AG09319 (cell line): ENCODE measurements around the gene SPATA16.

Source experiments
- DNase-seq: peaks from one replicate; pipeline ENCODE4 v3.0.0-alpha.2; 2010; ENCODE audit warnings: low read depth; ENCODE audit errors: extremely low read depth
- TF ChIP-seq, protein P1 (sequence below): IDR thresholded peaks from 2 replicates; pipeline ENCODE4 v1.5.1; 2011; ENCODE audit warnings: low read depth, mild to moderate bottlenecking, inconsistent platforms, low read length, moderate library complexity

SPATA16 gene

DNA sequence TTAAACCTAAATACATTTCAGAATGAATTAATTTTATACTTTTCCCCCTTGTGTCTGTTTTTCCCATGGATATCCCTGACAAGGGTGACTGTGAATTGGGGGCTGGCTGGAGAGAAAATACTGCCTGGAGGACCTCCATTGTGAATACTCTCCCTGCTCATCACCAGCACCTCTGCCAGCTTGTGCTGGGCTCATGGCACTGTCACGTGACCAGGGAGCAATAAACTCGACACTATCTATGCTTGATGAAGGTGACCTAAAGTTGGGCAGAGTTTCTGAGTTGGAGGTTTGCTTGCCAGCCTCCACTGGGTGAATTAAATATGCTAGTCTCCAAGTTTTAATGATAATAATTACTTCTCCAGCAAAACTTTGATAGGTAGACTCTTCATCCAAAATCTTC is 189.5 kb downstream of the SPATA16 start:
- TF ChIP-seq, protein P1, sequence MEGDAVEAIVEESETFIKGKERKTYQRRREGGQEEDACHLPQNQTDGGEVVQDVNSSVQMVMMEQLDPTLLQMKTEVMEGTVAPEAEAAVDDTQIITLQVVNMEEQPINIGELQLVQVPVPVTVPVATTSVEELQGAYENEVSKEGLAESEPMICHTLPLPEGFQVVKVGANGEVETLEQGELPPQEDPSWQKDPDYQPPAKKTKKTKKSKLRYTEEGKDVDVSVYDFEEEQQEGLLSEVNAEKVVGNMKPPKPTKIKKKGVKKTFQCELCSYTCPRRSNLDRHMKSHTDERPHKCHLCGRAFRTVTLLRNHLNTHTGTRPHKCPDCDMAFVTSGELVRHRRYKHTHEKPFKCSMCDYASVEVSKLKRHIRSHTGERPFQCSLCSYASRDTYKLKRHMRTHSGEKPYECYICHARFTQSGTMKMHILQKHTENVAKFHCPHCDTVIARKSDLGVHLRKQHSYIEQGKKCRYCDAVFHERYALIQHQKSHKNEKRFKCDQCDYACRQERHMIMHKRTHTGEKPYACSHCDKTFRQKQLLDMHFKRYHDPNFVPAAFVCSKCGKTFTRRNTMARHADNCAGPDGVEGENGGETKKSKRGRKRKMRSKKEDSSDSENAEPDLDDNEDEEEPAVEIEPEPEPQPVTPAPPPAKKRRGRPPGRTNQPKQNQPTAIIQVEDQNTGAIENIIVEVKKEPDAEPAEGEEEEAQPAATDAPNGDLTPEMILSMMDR = no peak
- no peak for DNase-seq

DNA sequence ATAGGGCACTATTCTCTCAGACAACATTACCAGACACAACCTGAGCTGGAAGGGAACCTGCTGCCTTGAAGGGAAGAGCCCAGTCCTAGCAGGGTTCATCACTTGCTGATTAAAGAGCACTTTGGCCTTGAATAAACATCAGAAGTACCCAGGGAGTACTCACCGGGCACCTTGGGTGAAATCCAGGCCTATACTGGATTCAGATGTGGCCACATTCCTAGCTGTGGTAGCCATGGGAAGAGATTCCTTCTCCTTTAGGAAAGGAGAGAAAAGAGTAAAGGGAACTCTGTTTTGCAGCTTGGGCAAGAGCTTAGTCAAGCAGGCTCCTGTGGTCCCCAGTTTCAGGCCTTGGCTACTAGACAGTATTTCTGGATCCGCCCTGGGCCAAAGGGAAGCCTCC is 195.0 kb downstream of the SPATA16 start:
- DNase-seq = no peak

DNA sequence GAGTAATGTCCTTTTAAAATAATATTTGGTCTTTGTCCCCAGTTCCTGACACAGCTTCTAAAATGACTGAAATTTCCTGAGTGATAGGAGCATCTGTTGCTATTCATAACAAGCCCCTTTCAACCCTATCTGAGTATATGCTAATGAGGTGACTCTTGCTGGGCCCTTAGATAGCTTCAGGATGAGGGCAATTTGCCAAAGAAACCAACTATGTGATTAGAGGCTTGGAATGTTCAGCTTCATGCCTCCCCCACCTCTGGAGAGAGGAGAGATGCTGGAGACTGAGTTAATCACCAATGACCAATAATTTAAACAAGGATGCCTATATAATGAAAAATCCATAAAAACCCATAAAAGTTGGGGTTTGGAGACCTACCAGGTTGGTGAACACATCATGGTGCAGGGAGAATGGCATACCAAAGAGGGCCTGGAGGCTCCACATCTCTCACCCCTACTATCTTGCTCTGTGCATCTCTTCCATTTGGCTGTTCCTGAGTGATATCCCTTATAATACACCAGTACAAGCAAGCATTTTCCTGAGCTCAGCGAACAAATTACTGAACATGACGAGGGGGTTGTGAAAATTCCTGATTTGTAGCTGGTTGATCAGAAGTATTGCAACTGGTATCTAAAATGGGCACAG is 201.3 kb downstream of the SPATA16 start:
- no peak for DNase-seq
- TF ChIP-seq, protein P1 = no peak

More for the DNA sequence above, 195.0 kb downstream of the SPATA16 start:
- TF ChIP-seq, protein P1 = no peak

DNA sequence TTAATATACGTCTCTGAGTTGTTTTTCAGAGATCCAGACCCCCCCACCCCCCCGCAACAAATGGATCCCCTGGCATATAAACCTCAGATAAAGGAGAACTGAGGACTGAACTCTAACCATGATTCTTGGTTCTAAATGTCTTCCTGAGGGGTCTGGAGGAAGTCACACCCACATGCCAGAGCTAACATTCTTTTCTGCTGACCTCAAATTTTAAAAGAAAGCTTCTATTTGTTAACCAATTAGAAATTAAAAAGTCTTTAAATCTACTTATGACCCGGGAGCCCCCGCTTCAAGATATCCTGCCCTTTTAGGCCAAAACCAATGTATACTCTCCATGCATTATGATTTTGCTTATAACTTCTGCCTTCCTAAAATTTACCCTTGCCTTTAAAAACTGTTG is 202.2 kb downstream of the SPATA16 start:
- DNase-seq = no peak
- TF ChIP-seq, protein P1 = no peak

DNA sequence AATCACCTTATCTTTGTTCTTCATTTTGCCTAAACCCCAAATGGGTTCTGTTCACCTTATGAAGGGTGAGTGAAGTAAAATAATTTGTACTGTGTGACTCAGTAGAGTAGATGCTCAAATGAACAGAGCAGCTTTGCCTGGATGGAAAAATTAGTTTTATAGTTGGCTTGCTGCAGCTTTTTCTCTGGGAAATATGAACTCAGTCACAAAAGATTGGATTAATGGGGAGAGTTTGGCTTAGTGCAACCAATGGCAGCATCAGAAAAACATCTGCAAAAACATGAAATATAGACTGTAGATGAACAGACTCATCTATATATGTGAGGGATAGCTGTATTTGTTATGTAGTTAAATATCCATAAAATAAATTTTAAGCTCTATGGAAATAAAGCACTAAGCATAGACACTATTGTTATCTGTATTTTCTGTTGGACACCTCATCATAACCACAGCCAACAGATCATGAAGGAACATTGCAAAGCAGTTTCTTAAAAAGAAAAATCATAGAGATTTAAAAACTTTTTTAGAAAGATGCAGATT is 209.2 kb downstream of the SPATA16 start:
- DNase-seq = no peak
- TF ChIP-seq, protein P1 = no peak

DNA sequence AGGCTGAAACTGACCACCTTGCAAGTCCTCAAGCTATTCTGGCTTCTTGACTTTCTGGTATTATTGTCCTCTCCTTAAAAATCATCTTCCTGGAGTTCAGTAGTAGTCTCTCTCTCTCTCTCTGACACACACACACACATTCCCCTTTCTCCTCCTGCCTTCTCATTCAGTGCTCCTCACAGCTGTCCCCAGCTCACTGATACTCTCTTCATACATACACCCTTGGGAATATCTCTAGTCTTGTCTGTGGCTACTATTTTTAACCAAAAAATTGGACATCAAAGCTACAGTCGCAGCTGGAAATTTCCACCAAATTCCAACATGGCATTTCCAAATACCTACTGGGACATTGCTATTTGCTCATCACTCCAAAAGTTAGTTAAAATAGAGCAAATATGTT is 211.6 kb downstream of the SPATA16 start:
- TF ChIP-seq, protein P1 = no peak
- DNase-seq = no peak

DNA sequence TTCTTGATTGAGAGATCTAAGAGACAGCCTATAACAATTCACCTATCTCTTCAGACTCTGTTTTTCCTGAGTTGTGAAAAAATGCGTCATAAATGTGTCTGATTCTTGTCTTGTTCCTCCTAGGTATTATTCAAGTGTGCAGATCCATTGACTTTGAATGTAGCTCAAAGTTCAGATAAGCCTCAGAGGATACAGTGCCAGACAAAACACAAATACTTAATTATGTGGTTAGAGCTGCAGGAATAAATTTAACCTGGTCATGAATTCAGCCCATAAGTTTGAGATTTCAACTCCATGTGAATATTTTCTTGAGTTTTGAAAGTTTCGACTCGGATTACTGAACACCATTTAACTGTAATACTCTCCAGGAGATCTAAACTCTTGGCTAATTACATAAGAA is 216.5 kb downstream of the SPATA16 start:
- no peak for DNase-seq
- TF ChIP-seq, protein P1 = no peak
